Left lobe of liver (tissue), 2 donors: ENCODE data around the gene CDK18. TPM values are rescaled to one million over a fixed set of nuclear protein-coding genes. Genes with fewer than 3 reads are reported as not detected.

ENCODE experiments used
- ATAC-seq: fragments of 200-7000 bp; cut with Tn5 transposase; one replicate; pipeline ENCODE4 v1.9.1; 2020; ENCODE audit warnings: mild to moderate bottlenecking, moderate library complexity
- DNase-seq: peaks from one replicate; pipeline ENCODE4 v3.0.0-alpha.2; 2020; ENCODE audit warnings: low spot score
- total RNA-seq: library from RNA; stranded (reverse); gene quantifications from one replicate; pipeline ENCODE4 v1.2.1, GENCODE V29; 2021
- donor health status: DM: no; HTN: no; CAD: no; lungs with moderate emphysema.
- donor health status: DM: no; HTN: yes; CAD: no.

CDK18 gene
- total RNA-seq, 1 donor from 2014 or later, result 8.8 TPM

- ATAC-seq (no peak), DNase-seq (no peak)
These were observed 77.6 kb downstream of the CDK18 start for GRCh38 chr1:205582046-205582445.

Other genes with a start within 250 kb of the CDK18 start
- 1.7 TPM for gene NUAK2, start 182.9 kb upstream of the CDK18 start, total RNA-seq
- not detected for gene KLHDC8A, start 147.7 kb upstream of the CDK18 start, total RNA-seq
- not detected for gene LEMD1, start 82.6 kb upstream of the CDK18 start, total RNA-seq
- gene BLACAT1, start 48.6 kb upstream of the CDK18 start, total RNA-seq, result 0.08 TPM
- gene ELK4, start 127.3 kb downstream of the CDK18 start, total RNA-seq, result 29.9 TPM
- 21.2 TPM for gene SLC45A3, start 175.8 kb downstream of the CDK18 start, total RNA-seq
- gene NUCKS1, start 245.5 kb downstream of the CDK18 start, total RNA-seq, result 72.3 TPM